AG08395 (cell line): ENCODE measurements around the gene NT5C2.
A peak's percentile ranks its signal among the peaks of the same experiment; 100 is the strongest.
"Not testable (repeated sequence)": the region's sequence is repeated elsewhere in the genome, so short reads cannot be mapped to it uniquely, and the experiment has no call there.

Source experiments
- DNase-seq: peaks from one replicate; pipeline ENCODE4 v3.0.0; 2012; ENCODE audit warnings: mixed read lengths, low spot score

NT5C2 gene

DNA sequence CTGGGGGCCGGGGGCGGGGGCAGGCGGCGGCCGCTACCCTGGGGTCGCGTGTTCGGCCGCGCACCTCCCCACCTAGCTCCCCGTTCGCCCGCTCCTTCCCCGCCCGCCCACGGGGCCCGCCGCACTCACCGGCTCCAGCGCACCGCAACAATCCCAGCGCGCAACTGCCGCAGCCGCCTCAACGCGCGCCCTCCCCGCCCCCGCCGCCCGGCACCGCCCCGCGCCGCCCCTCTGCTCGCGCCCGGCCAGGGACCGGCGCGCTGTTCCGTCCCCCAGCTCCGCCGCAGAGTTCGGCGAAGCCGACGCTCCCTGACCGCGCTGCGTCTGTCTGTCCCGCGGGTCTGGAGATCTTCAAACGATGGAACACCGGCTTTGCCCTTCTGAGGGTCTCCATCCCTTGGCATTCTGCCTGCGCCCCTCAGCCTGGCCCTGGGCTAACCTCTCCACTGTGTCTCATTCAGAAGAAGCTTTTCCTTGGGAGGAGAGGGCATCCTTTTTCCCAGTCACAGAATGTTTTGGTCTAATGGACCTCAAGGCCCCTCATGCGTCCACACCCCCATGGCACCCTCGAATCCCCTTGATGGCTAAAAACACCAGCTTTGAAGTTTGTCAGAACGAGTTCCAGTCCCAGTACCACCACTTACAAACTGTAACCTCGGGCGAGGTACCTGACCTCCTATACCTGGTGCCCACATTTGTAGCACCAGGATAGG, at the start of gene NT5C2:
Gene NT5C2, minus strand, starts transcription at position 166 of the 713 bp plus-strand sequence. CDS start 18,314 bp downstream, outside the sequence.
- DNase-seq: peak; percentile 86

DNA sequence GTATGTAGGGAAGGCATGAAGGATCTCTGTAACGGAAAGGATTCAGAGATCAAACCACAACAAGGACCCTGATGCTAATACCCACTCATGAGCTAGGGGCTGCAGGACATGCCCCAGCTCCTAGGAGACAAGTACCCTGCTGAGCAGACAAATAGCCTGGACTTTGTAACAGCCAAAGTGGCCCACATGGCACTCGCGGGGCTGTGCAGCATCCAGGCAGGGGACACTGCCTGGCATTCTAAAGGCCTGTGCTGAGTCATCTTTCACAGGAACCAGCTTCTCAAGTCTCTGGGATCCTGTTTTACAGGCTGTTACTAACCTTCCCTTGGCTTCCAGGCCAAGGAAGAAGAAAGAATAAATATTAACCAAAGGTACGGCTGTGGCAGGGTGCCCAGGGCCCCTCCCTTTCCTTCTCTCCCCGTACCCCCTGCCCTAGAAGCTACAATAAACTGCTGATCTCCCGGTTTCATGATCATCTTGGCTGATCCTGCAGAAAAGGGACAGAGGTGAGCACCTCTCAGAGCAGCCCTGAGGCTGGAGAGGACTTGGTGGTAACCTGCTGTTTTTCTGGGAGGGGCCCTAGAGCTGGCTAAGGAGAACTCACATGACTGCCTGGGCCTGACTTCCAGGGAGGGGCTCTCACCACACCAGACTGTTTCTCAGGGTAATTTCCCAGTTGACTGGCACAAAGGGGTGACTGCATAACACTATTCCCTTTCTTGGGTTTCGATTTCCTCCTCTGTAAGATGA, 48.4 kb upstream of the NT5C2 start:
- peak; percentile 46 for DNase-seq

- DNase-seq: peak; percentile 57
Observed at GRCh38 chr10:103238506-103239252, 45.6 kb upstream of the NT5C2 start.

- DNase-seq: no peak
Observed at GRCh38 chr10:103235775-103236174, 42.7 kb upstream of the NT5C2 start.

DNA sequence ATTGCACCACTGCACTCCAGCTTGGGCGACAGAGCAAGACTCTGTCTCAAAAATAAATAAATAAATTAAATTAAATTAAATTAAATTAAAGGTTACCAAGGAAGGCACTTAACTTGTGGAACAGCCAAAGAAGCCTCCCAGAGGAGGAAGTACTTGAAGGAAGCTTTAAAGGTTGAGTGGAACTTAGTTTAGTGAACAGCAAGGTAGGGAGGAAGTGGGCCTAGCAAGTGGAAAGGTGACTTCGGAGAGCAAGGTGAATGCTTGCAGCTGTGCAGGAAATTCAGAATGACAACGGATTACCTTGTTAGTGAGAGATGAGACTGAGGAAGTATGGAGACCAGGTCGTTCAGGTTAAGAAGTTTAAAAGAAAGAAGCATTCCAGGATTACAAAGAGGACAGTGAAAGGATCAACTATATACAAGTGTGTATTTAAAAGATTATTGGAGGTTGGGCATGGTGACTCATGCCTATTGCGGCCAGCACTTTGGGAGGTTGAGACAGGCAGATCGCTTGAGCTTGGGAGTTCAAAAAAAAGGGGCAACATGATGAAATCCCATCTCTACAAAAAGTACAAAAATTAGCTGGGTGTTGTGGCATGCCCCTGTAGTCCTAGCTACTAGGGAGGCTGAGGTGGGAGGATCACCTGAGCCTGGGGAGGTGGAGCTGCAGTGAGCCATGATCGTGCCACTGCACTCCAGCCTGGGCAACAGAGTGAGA, 39.9 kb upstream of the NT5C2 start:
- no peak for DNase-seq

DNA sequence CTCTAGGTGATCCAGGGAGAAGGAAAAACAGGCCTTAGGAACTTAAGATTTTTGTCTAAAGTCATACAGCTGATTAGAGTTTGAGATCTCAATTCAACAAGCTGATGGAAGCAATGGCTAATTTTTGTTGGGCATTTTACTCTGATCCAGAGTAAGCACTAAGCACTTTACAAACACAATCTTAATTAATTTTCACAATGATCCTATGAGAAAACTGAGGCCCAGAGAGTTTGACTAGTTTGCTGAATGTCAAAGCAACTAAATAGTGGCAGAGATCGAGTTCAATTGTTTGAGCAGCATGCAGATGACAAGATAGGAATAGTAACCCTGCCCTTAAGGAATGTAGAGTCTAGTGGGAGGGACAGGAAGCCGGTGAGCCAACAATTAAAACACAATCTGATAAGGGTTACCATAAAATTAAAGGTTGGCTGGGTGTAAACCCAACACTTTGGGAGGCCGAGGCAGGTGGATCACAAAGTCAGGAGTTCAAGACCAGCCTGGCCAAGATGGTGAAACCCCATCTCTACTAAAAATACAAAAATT, 39.1 kb upstream of the NT5C2 start:
- DNase-seq: no peak

- peak; percentile 81 for DNase-seq
Observed at GRCh38 chr10:103231047-103231551, 38.0 kb upstream of the NT5C2 start.

- DNase-seq: no peak
Observed at GRCh38 chr10:103227416-103227815, 34.3 kb upstream of the NT5C2 start.

DNA sequence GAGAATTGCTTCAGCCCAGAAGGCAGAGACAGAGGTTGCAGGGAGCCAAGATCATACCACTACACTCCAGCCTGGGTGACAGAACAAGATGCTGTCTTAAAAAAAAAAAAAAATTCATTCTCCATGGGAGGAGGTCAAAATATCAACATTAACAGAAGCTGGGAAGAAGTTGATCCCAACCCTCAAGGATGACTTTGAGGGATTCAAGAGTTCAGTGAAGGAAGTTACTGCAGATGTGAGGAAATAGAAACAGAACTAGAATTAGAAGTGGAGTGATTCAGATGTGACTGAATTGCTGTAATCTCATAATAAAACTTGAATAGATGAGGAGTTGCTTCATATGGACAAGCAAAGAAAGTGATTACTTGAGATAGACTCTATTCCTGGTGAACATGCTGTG, 32.9 kb upstream of the NT5C2 start:
- DNase-seq: no peak

DNA sequence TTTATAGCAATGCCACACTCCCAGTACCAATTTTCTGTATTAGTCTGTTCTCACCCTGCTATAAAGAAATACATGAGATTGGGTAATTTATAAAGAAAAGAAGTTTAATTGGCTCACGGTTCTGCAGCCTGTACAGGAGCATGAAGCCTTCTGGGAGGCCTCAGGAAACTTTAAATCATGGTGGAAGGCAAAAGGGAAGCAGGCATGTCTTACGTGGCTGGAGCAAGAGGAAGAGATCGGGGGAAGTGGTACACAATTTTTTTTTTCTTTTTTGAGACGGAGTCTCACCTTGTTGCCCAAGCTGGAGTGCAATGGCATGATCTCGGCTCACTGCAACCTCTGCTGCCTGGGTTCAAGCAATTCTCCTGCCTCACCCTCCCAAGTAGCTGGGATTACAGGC, 31.6 kb upstream of the NT5C2 start:
- DNase-seq: not testable (repeated sequence)

GRCh38 chr10:103224133-103224532, 31.1 kb upstream of the NT5C2 start:
- DNase-seq: no peak

DNA sequence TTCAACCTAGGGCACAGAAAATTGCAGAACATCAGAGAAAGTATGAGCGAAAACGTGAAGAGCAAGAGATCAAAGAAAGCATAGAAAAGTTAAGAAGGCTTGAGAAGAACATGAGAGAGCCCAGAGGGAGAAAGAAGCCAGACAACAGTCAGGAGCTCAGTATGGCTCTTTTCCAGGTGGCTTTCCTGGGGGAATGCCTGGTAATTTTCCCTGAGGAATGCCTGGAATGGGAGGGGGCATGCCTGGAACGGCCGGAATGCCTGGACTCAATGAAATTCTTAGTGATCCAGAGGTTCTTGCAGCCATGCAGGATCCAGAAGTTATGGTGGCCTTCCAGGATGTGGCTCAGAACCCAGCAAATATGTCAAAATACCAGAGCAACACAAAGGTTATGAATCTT, 23.3 kb upstream of the NT5C2 start:
- DNase-seq: not testable (repeated sequence)

DNA sequence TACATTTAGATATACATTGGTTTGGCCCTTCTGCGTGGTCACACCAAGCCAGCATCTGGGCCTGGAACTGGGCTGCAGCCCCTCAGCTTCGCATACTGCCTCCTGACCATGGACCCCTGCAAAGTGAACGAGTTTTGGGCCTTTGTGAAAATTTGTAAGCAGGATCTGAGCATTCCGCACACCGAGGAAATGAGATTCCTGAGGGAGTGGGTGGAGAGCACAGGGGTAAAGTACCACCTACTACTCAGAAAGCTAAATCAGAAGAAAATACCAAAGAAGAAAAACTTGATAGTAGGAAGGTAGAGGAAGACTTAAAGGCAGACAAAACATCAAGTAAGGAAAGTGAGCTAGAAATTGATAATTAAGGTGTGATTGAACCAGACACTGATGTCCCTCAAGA, 22.5 kb upstream of the NT5C2 start:
- DNase-seq: no peak

DNA sequence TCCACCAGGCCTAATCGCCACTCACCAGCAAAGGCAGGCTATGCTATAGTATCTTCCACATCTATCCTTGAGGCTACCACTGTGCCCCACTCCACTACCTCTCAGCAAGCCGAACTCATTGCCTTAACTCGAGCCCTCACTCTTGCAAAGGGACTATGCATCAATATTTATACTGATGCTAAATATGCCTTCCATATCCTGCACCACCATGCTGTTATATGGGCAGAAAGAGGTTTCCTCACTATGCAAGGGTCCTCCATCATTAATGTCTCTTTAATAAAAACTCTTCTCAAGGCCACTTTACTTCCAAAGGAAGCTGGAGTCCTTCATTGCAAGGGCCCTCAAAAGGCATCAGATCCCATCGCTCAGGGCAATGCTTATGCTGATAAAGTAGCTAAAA, 17.2 kb upstream of the NT5C2 start:
- not testable (repeated sequence) for DNase-seq

- not testable (repeated sequence) for DNase-seq
Observed at GRCh38 chr10:103207643-103208042, 14.6 kb upstream of the NT5C2 start.

DNA sequence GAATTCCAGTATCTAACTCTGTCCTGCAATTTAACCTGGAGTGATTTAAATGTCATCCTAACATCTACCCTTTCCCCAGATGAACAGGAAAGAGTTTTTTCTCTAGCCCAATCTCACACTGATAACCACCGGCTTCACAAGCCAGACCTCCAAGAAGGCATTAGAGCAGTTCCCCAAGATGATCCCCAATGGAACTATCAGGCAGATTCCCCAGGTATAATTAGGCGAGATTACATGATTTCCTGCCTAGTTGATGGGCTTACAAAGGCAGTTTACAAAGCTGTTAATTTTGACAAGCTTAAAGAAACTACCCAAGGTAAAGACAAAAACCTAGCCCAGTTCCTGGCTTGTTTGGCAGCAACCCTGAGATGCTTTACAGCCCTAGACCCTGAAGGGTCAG, 14.1 kb upstream of the NT5C2 start:
- no peak for DNase-seq

- DNase-seq: not testable (repeated sequence)
Observed at GRCh38 chr10:103206715-103207114, 13.6 kb upstream of the NT5C2 start.

- DNase-seq: not testable (repeated sequence)
Observed at GRCh38 chr10:103205401-103205800, 12.3 kb upstream of the NT5C2 start.

DNA sequence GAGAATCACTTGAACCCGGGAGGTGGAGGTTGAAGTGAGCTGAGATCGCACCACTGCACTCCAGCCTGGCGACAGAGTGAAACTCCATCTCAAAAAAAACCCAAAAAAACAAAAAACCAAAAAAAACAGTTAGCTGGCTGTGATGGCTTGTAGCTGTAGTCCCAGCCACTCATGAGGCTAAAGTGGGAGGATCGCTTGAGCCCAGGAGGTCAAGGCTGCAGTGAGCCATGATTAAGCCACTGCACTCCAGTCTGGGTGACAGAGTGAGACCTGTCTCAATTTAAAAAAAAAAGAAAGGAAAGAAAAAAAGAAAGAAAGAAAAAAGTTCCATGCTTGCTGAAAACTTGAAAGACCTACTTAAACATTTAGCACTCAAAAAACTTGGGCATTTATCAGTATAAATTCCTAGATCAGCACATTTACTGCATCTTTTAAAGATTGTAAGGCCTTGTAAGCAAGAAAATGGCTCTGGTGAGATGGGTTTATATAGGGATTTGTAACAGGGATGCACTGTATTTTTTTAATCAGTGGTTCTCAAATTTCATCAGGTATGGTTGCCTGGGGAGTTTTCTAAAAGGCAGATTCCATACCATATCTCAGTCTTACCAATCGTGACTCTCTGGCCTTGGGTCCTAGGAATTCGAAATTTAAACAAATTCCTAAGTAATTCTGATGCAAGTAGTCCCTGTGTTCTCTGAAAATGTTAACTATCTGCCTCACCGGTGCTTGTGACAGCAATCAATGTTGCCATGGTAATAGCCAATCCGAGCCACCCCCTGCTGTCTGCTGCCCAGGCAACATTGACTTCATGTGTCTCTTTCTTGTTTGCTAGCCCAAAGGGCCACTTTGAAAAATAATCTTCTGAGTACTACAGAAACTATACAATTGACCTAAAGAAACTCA, 11.5 kb upstream of the NT5C2 start:
- no peak for DNase-seq

DNA sequence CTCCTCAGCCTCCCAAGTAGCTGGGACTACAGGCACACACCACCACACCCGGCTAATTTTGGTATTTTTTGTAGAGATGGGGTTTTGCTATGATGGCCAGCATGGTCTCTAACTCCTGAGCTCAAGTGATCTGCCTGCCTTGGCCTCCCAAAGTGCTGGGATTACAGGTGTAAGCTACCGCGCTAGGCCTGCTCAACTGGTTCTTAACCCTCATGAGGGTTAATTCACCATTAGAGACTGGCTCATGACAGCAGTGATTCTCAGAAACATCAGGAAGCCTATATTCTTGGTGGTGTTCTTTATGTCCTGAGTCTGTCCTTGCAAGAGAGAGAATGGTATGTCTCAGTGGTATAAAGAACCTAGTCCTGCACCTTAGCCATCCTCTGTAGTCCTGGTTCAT, 10.4 kb upstream of the NT5C2 start:
- DNase-seq: no peak

DNA sequence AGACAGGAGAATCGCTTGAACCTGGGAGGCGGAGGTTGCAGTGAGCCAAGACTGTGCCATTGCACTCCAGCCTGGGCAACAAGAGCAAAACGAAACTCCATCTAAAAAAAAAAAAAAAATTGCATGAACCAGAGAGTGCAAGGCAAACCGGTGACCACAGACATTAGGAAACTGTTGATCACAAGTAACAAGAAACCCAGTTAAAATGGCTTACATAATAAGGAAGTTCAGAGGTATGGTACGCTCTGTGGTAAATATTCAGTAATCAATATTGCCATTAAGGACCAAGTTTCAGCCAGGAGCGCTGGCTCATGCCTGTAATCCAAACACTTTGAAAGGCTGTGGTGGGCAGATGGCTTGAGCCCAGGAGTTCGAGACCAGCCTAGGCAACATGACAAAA, 9.2 kb upstream of the NT5C2 start:
- DNase-seq: no peak
